Measurements from ENCODE around the gene RAB31. TPM values are rescaled to one million over a fixed set of nuclear protein-coding genes. Genes with fewer than 3 reads are reported as not detected.

The RAB31 gene
- total RNA-seq, 2 experiments from 2014 or later: 0.38 to 0.89 TPM

DNA sequence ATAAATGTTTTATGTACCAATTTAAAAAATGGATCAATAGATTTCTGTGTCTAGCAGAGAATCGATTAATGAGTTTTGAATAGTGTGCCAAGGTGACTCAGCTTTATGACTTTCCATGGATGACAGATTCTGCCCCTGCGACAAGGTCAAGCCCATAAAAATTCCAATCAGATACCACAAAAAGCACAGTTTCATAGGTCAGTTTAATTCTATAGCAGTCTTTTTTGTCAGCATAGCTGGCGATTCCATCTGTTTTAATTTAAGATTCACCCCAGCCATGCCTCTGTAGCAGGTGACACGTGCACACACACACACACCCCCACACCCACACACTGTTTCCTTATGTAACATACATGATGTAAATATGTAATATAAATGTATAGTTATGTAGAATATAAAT lies 28.9 kb downstream of the RAB31 start:
- intact Hi-C loops (cut with micrococcal nuclease): no loop called here
- H3K27ac Mint-ChIP-seq: no peak overlapping the region
- CTCF ChIA-PET: no interaction called here

DNA sequence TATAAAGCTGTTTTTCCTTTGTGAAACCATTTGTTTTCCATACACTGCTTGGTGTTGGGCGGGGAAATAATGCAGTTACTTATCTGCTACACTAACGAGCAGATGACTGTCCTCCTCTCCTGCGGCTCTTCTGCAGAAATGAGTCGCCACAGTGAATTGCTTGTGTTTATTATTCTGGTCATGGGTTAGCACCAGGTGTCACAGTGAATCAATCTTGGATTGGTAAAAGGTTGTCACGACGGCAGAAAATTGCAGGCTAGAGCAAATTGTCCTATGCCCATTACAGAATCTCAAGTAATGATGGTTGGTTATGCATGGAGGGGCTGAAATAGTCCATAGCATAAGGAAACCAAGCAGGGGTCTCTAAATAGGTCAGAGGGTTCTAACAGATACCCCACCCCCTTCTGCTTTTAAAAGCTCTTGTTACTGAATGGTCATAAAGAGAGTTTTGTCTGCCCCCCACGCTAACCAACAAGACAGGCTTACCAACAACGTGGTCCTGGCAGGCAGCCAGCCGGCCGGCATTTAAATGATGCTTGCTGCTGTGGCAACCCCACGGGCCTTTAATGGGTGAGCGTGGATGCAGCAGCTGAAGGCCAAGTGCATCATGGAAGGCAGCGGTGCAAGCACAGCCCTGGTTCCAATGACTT lies 29.5 kb downstream of the RAB31 start:
- peaks cover 3% of the 10 kb centered on the region for H3K4me1 Mint-ChIP-seq (ENCODE audit: low read depth)
- no peak for DNase-seq
- CTCF ChIA-PET: no interaction called here
- intact Hi-C loops (cut with micrococcal nuclease): no loop called here
- no peaks in the 10 kb centered on the region for H3K36me3 Mint-ChIP-seq (ENCODE audit: low read depth)
- no peaks in the 10 kb centered on the region for H3K9me3 Mint-ChIP-seq
- H3K27ac Mint-ChIP-seq: no peak overlapping the region
- peaks cover 22% of the 10 kb centered on the region for H3K27me3 Mint-ChIP-seq (ENCODE audit: low read depth)
- H3K4me3 Mint-ChIP-seq: no peak overlapping the region

More for the DNA sequence above, 28.9 kb downstream of the RAB31 start:
- peaks cover 3% of the 10 kb centered on the region for H3K4me1 Mint-ChIP-seq (ENCODE audit: low read depth)
- no peaks in the 10 kb centered on the region for H3K36me3 Mint-ChIP-seq (ENCODE audit: low read depth)
- H3K9me3 Mint-ChIP-seq: no peaks in the 10 kb centered on the region
- peaks cover 18% of the 10 kb centered on the region for H3K27me3 Mint-ChIP-seq (ENCODE audit: low read depth)
- no peak for DNase-seq
- no peak overlapping the region for H3K4me3 Mint-ChIP-seq

DNA sequence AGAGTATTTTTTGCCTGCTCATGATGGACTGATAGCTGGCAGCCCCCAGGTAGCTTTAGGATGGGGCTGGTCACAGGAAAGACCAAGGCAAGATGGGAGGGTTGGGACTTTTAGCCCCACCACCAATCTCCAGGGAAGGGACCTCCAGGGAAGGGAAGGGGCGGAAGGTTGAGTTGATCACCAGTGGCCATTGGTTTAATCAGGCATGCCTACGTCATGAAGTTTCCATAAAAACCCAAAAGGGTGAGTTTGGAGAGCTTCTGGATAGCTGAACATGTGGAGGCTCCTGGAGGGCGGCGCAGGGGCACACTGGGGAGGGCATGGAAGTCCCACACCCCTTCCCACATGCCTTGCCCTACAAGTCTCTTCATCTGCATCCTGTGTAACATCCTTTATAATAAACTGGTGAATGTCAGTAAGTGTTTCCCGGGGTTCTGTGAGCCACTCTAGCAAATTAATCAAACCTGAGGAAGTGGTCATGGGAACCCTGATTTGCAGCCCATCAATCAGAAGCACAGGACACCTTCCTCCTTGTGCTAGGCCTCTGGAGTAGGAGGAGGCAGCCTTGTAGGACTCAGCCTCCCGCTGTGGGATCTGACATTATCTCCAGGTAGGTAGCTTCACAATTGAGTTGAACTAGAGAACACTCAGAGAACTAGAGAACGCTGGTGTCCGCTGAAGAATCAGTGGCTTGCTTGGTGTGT lies 30.3 kb downstream of the RAB31 start:
- peaks cover 23% of the 10 kb centered on the region for H3K27me3 Mint-ChIP-seq (ENCODE audit: low read depth)
- DNase-seq: no peak
- no peaks in the 10 kb centered on the region for H3K36me3 Mint-ChIP-seq (ENCODE audit: low read depth)
- no peaks in the 10 kb centered on the region for H3K9me3 Mint-ChIP-seq
- peaks cover 3% of the 10 kb centered on the region for H3K4me1 Mint-ChIP-seq (ENCODE audit: low read depth)
- intact Hi-C loops (cut with micrococcal nuclease): no loop called here
- CTCF ChIA-PET: interaction anchor here (1.3 kb wide), 1 partner anchor 32 kb away, joined by 3 read pairs; no protein-coding TSS in a partner anchor
- no peak overlapping the region for H3K4me3 Mint-ChIP-seq
- no peak overlapping the region for H3K27ac Mint-ChIP-seq

GRCh38 chr18:9739516-9739915 lies 31.4 kb downstream of the RAB31 start:
- no peak for DNase-seq
- no peaks in the 10 kb centered on the region for H3K4me1 Mint-ChIP-seq (ENCODE audit: low read depth)
- CTCF ChIA-PET: interaction anchor here (1.3 kb wide), 1 partner anchor 31 kb away, joined by 3 read pairs; no protein-coding TSS in a partner anchor
- H3K27ac Mint-ChIP-seq: no peak overlapping the region
- intact Hi-C loops (cut with micrococcal nuclease): no loop called here
- no peak overlapping the region for H3K4me3 Mint-ChIP-seq
- no peaks in the 10 kb centered on the region for H3K36me3 Mint-ChIP-seq (ENCODE audit: low read depth)
- peaks cover 21% of the 10 kb centered on the region for H3K27me3 Mint-ChIP-seq (ENCODE audit: low read depth)
- no peaks in the 10 kb centered on the region for H3K9me3 Mint-ChIP-seq

- CTCF ChIA-PET: no interaction called here
- intact Hi-C loops (cut with micrococcal nuclease): no loop called here
- H3K4me3 Mint-ChIP-seq: no peak overlapping the region
- peaks cover 20% of the 10 kb centered on the region for H3K27me3 Mint-ChIP-seq (ENCODE audit: low read depth)
- DNase-seq: no peak
- H3K4me1 Mint-ChIP-seq (ENCODE audit: low read depth): no peaks in the 10 kb centered on the region
- H3K36me3 Mint-ChIP-seq (ENCODE audit: low read depth): no peaks in the 10 kb centered on the region
- H3K27ac Mint-ChIP-seq: no peak overlapping the region
- no peaks in the 10 kb centered on the region for H3K9me3 Mint-ChIP-seq
Observed at GRCh38 chr18:9740071-9740470, 32.0 kb downstream of the RAB31 start.

GRCh38 chr18:9741406-9741792 lies 33.3 kb downstream of the RAB31 start:
- no peak overlapping the region for H3K27ac Mint-ChIP-seq
- no peaks in the 10 kb centered on the region for H3K9me3 Mint-ChIP-seq
- H3K4me3 Mint-ChIP-seq: no peak overlapping the region
- peaks cover 15% of the 10 kb centered on the region for H3K27me3 Mint-ChIP-seq (ENCODE audit: low read depth)
- no peaks in the 10 kb centered on the region for H3K36me3 Mint-ChIP-seq (ENCODE audit: low read depth)
- CTCF ChIA-PET: no interaction called here
- no peaks in the 10 kb centered on the region for H3K4me1 Mint-ChIP-seq (ENCODE audit: low read depth)
- DNase-seq: no peak
- intact Hi-C loops (cut with micrococcal nuclease): no loop called here

- Mint-ChIP-seq H3K27me3 (ENCODE audit: low read depth) (peaks cover 14% of the 10 kb centered on the region), H3K9me3 (no peaks in the 10 kb centered on the region), H3K27ac (no peak overlapping the region), H3K4me3 (no peak overlapping the region), H3K36me3 (ENCODE audit: low read depth) (no peaks in the 10 kb centered on the region), H3K4me1 (ENCODE audit: low read depth) (no peaks in the 10 kb centered on the region)
- intact Hi-C loops (cut with micrococcal nuclease): no loop called here
- DNase-seq: no peak
- CTCF ChIA-PET: interaction anchor here (0.7 kb wide), 1 partner anchor 225 kb away, joined by 3 read pairs; no protein-coding TSS in a partner anchor
Observed at GRCh38 chr18:9741793-9742523, 33.9 kb downstream of the RAB31 start.

GRCh38 chr18:9742524-9743131 lies 34.5 kb downstream of the RAB31 start:
- Mint-ChIP-seq H3K4me3 (no peak overlapping the region), H3K27me3 (ENCODE audit: low read depth) (peaks cover 13% of the 10 kb centered on the region), H3K36me3 (ENCODE audit: low read depth) (no peaks in the 10 kb centered on the region), H3K27ac (no peak overlapping the region), H3K9me3 (no peaks in the 10 kb centered on the region), H3K4me1 (ENCODE audit: low read depth) (no peaks in the 10 kb centered on the region)
- intact Hi-C loops (cut with micrococcal nuclease): no loop called here
- CTCF ChIA-PET: interaction anchor here (0.7 kb wide), 1 partner anchor 226 kb away, joined by 3 read pairs; no protein-coding TSS in a partner anchor
- no peak for DNase-seq

GRCh38 chr18:9743200-9744016 lies 35.3 kb downstream of the RAB31 start:
- Mint-ChIP-seq H3K9me3 (no peaks in the 10 kb centered on the region), H3K4me1 (ENCODE audit: low read depth) (no peaks in the 10 kb centered on the region), H3K36me3 (ENCODE audit: low read depth) (no peaks in the 10 kb centered on the region), H3K4me3 (no peak overlapping the region), H3K27ac (no peak overlapping the region), H3K27me3 (ENCODE audit: low read depth) (peaks cover 13% of the 10 kb centered on the region)
- DNase-seq: no peak
- CTCF ChIA-PET: no interaction called here
- intact Hi-C loops (cut with micrococcal nuclease): no loop called here

GRCh38 chr18:9746958-9747357 lies 38.9 kb downstream of the RAB31 start:
- DNase-seq: no peak
- Mint-ChIP-seq H3K27me3 (ENCODE audit: low read depth) (peaks cover 12% of the 10 kb centered on the region), H3K9me3 (no peaks in the 10 kb centered on the region), H3K4me3 (no peak overlapping the region), H3K27ac (no peak overlapping the region), H3K36me3 (ENCODE audit: low read depth) (no peaks in the 10 kb centered on the region), H3K4me1 (ENCODE audit: low read depth) (no peaks in the 10 kb centered on the region)
- intact Hi-C loops (cut with micrococcal nuclease): no loop called here
- CTCF ChIA-PET: no interaction called here

GRCh38 chr18:9749611-9750010 lies 41.5 kb downstream of the RAB31 start:
- CTCF ChIA-PET: no interaction called here

DNA sequence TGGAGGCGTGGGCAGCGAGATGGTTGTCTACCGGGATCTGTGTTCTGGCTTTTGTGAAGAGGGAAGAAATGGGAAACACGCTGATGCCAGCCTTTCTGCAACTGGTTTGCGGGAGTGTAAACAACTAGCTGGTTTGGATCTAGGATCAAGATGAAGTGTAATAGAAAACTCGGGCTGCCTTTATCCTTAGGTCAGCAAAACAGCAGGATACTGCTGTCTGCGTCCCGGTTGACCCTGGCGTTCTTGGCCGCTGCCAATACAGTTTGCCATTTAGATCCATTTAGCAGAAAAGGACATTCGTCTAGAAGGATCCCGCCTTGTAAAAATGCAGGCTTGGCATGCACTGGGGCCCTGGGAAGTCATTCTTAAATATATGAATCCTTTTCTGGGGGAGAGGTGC lies 42.0 kb downstream of the RAB31 start:
- CTCF ChIA-PET: no interaction called here
- Mint-ChIP-seq H3K27me3 (ENCODE audit: low read depth) (no peaks in the 10 kb centered on the region), H3K4me3 (no peak overlapping the region), H3K27ac (no peak overlapping the region), H3K4me1 (ENCODE audit: low read depth) (no peaks in the 10 kb centered on the region), H3K36me3 (ENCODE audit: low read depth) (no peaks in the 10 kb centered on the region), H3K9me3 (no peaks in the 10 kb centered on the region)
- intact Hi-C loops (cut with micrococcal nuclease): no loop called here
- DNase-seq: no peak

More at GRCh38 chr18:9749611-9750010, 41.5 kb downstream of the RAB31 start:
- H3K4me3 Mint-ChIP-seq: no peak overlapping the region
- DNase-seq: no peak
- no peaks in the 10 kb centered on the region for H3K4me1 Mint-ChIP-seq (ENCODE audit: low read depth)
- no peak overlapping the region for H3K27ac Mint-ChIP-seq
- intact Hi-C loops (cut with micrococcal nuclease): no loop called here
- H3K9me3 Mint-ChIP-seq: no peaks in the 10 kb centered on the region
- H3K27me3 Mint-ChIP-seq (ENCODE audit: low read depth): no peaks in the 10 kb centered on the region
- H3K36me3 Mint-ChIP-seq (ENCODE audit: low read depth): no peaks in the 10 kb centered on the region
